Measurements from ENCODE around the gene CIB4.

Gene CIB4

GRCh38 chr2:26650713-26651469 lies 9.7 kb upstream of the CIB4 start:
- peak in 1 of 2 donors; percentile 23 for DNase-seq (ENCODE audit: low read depth in 2 of 2)
- H3K4me3 ChIP-seq (replicated peaks in 1 of 2; ENCODE audit: low read depth in 2 of 2, low read length in 2 of 2), result no peak overlapping the region
- TF ChIP-seq, protein P1, sequence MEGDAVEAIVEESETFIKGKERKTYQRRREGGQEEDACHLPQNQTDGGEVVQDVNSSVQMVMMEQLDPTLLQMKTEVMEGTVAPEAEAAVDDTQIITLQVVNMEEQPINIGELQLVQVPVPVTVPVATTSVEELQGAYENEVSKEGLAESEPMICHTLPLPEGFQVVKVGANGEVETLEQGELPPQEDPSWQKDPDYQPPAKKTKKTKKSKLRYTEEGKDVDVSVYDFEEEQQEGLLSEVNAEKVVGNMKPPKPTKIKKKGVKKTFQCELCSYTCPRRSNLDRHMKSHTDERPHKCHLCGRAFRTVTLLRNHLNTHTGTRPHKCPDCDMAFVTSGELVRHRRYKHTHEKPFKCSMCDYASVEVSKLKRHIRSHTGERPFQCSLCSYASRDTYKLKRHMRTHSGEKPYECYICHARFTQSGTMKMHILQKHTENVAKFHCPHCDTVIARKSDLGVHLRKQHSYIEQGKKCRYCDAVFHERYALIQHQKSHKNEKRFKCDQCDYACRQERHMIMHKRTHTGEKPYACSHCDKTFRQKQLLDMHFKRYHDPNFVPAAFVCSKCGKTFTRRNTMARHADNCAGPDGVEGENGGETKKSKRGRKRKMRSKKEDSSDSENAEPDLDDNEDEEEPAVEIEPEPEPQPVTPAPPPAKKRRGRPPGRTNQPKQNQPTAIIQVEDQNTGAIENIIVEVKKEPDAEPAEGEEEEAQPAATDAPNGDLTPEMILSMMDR (IDR thresholded peaks at IDR 0.05; ENCODE audit: low read depth, low read length), result no peak

GRCh38 chr2:26649992-26650712 lies 9.0 kb upstream of the CIB4 start:
- TF ChIP-seq, protein P1 (IDR thresholded peaks at IDR 0.05; ENCODE audit: low read depth, low read length), result no peak
- DNase-seq (ENCODE audit: low read depth in 2 of 2), result no peak
- H3K4me3 ChIP-seq (replicated peaks in 1 of 2; ENCODE audit: low read depth in 2 of 2, low read length in 2 of 2), result no peak overlapping the region

GRCh38 chr2:26649322-26649721 lies 8.2 kb upstream of the CIB4 start:
- DNase-seq (ENCODE audit: low read depth in 2 of 2), result no peak
- TF ChIP-seq, protein P1 (IDR thresholded peaks at IDR 0.05; ENCODE audit: low read depth, low read length), result no peak
- no peak overlapping the region for H3K4me3 ChIP-seq (replicated peaks in 1 of 2; ENCODE audit: low read depth in 2 of 2, low read length in 2 of 2)

- TF ChIP-seq, protein P1 (IDR thresholded peaks at IDR 0.05; ENCODE audit: low read depth, low read length), result no peak
- DNase-seq (ENCODE audit: low read depth in 2 of 2), result no peak
- H3K4me3 ChIP-seq (replicated peaks in 1 of 2; ENCODE audit: low read depth in 2 of 2, low read length in 2 of 2), result no peak overlapping the region
Observed at GRCh38 chr2:26648516-26648915, 7.3 kb upstream of the CIB4 start.

- TF ChIP-seq, protein P1 (IDR thresholded peaks at IDR 0.05; ENCODE audit: low read depth, low read length), result no peak
- no peak for DNase-seq (ENCODE audit: low read depth in 2 of 2)
Observed at GRCh38 chr2:26647981-26648380, 6.8 kb upstream of the CIB4 start.

DNA sequence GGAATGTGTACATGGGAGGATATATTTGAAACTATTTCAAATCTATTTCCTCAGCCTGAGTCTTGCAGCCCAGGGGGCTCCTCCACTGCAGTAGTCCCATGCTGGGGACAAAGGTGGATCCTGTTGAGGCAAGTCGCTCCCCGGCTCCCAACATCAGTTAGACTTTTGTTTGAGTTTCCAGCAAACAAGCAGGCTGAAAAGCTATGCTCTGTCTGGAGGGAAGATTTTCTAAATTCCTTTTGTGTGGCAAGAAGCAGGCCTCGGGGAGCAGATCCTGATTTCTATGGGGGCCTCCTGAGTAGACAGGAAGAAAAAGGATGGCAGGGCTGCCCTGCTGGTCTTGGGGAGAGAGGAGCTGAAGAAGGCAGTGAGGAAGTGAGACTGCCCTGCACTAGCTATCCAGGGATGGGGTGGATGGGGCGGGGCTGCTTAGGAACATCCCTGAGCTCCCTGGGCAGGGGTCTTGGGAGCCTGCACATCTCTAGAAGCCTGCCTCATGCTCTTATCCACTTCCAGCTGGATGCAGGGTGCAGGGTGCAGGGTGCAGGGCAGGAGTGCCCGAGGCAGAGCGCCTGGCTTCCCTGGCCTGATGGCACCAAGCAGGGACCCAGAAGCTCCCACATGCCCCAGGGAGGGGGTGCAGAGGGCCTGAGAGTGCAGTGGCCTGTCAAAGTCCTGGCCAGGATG lies 6.0 kb upstream of the CIB4 start:
- TF ChIP-seq, protein P1 (IDR thresholded peaks at IDR 0.05; ENCODE audit: low read depth, low read length), result no peak
- no peak for DNase-seq (ENCODE audit: low read depth in 2 of 2)
- no peak overlapping the region for H3K4me3 ChIP-seq (replicated peaks in 1 of 2; ENCODE audit: low read depth in 2 of 2, low read length in 2 of 2)

More at GRCh38 chr2:26647981-26648380, 6.8 kb upstream of the CIB4 start:
- no peak overlapping the region for H3K4me3 ChIP-seq (replicated peaks in 1 of 2; ENCODE audit: low read depth in 2 of 2, low read length in 2 of 2)
